HG02610 (cell line): ENCODE results near the gene CBLN1.

ENCODE experiments used
- ATAC-seq: cut with Tn5 transposase; IDR thresholded peaks from one replicate; pipeline ENCODE4 v1.9.1; 2021; ENCODE audit warnings: mild to moderate bottlenecking, moderate library complexity; ENCODE audit not compliant: unreplicated experiment

CBLN1 gene

GRCh38 chr16:49281480-49281842, at the start of gene CBLN1:
CBLN1 (minus strand) TSS chr16:49281838; CDS start chr16:49281465, 373 bp downstream.
- no peak for ATAC-seq

DNA sequence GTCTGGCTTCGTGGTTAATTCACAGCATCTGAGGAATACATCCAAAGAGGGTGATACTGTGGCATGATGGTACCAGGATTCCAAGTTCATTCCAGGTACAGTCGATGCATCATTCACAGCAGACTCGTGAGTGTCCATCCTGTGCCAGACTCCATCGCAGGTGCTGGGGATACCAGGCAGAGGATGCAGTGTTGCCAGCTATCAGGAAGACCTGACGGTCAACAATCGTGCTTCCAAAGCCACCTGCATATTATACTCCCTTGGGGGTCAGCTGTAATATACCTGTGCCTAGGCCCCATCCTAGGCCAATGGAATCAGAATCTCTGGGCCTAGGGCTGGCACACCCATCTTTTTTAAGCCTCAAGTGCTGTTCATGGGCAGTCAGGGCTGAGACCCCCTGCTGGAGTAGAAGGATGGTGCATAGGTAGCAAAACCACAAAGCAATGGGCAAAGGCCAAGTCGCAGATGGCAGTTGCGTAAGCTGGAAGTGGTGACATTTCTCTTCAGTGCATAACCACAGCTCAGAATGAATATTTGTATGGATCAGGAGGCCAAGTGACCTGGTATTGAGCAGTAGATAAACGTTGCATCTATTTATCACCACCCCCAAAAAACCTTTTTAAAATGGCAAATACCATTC, 49.0 kb upstream of the CBLN1 start:
- ATAC-seq = no peak

GRCh38 chr16:49328325-49328724, 46.7 kb upstream of the CBLN1 start:
- no peak for ATAC-seq

DNA sequence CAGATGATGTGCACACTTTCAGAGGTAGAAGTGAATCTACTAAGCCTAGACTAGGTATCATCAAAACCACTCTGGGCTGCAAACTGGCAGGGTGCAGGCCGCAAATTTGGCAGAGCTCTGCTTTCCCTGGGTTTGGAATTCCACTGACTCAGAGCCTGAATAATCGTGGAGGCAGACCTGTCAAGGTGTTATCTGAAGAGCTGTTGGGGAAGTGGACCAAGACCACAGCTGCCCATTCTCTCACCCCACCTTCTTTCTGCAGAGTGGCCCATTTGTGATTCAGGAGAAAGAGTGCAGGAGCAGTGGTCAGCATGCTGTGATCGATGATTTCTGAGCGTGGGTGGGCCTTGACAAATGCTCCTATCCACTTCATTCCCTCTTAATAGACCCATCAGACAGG, 45.8 kb upstream of the CBLN1 start:
- no peak for ATAC-seq

GRCh38 chr16:49324703-49325102, 43.1 kb upstream of the CBLN1 start:
- ATAC-seq = no peak

- ATAC-seq = no peak
Measured at GRCh38 chr16:49315602-49316001, 34.0 kb upstream of the CBLN1 start.

DNA sequence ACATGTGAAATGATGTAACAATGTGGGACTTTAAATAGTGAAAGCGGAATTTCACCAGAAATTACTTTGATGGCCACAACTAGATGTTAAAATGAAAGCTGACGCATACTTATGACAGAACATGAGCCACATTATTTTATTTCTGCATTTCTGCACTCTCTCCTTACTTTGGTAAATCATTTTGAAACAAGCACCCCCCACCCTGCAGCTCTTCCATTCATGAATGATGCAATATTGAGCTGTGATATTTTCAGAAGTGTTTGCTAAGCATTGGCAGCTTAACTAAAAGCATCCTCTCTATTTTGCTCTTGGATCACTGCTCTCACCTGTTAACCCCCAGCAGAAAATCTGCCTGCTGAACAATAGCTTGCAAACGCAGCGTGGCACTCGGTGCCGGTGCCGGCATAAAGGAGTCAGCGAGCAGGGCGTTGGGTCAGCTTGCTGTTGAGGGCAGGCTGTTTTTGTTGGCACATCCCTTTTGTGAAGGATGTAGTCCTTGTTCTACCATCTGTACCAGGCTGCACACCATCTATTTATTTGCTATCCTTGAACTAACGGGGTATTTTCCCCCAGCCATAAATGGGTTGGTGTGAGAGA, 30.8 kb upstream of the CBLN1 start:
- ATAC-seq = no peak

DNA sequence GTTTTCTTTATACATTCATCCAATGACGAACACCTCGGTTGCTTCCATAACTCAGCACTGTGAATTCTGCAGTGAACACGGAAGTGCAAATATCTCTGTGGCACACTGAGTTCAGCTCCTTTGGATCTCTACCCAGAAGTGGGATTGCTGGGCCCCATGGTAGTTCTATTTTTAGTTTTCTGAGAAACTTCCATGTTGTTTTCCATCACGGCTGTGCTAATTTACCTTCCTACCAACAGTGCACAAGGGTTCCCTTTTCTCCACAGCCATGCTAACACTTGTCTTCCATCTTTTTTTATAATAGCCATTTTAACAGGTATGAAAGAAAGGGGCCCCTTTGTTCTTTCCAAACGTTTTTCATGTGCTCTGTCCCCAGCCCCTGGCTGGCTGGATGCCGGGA, 30.2 kb upstream of the CBLN1 start:
- ATAC-seq = no peak

- no peak for ATAC-seq
Measured at GRCh38 chr16:49307176-49307575, 25.5 kb upstream of the CBLN1 start.

DNA sequence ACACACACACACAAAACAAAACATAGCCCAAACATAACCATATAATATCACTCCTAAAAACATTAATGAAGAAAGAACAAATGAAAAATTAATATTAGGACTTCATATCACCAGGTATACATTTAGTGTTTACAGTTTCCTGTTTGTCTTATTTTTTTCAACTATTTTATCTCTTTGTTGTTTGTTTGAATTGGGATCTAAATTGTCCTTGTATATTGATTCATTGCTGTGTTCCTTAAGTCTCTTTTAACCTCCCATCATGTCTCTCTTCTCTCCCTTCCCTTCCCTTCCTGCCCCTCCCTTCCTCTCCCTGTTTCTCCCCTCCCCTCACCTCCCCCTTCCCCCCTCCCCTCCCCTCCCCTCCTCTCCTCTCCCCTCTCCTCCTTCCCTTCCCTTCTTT, 23.8 kb upstream of the CBLN1 start:
- ATAC-seq = no peak

DNA sequence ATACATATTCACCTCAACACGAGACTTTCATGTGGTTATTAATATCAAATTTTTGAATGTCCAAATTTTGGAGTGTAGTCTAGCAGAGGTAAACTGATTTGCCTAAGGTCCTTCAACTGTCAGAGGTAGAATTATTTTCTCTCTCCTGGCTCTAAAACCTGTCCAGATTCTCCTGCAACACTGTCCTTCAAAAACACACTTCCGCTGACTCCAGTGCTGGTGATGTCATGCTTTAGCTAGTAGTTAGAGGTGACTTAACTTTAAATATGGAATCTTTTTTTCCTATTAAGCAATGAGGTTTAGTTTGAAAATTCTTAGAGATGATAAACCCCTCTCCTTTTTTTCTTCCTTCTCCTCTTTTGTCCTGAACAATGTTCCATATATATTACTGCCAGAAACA, 10.8 kb upstream of the CBLN1 start:
- no peak for ATAC-seq

GRCh38 chr16:49287572-49287971, 5.9 kb upstream of the CBLN1 start:
- ATAC-seq = no peak

DNA sequence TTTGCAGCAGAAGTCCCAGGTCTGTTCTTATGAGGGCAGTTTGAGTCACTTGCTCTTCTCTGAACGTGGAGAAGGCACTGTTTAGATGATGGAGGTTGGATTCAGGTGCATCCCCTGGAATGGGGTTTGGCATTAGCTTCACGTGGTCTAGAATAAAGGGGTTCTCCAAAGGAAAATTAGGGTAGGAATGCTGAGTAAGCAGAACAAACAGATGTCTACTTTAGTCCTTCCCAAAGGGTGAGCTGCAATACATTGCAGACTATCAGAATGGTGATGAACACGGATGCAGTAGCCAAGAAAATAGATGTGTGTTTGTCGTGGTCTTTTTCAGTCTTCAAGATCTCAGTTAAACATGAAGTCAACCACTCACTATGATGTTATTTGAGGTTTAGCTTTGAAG, 3.3 kb upstream of the CBLN1 start:
- no peak for ATAC-seq

DNA sequence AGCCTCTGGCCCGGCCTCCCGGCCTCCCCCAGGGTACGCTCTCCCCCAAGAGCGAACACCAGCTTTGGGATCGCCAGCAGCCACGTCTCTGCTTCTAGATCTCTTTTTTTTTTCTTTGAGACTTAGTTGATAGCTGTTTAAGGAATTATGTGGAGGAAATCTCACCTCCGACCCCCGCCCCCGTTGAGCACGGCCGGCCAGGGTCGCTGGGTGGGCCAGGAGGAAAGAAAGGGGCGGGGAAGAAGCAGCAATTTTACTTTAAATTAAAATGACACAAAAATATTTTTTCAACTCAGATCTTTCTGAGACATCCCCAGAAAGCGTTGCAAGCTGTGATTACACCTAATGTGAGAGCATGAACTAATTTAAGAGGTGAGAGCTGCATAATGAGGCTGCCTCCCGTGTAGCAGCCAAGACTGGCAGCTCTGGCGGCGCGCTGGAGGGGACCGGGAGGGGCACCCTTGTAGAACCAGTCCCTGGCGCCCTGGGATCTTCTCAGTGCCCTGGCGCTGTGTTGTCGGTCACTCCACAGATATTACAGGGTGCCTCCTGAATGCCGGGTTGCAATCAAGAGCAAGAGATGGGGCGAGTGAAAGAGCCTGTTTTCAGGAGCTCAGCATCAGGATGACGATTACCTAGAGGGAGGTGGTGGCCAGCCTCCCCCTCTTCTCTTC, 1.9 kb upstream of the CBLN1 start:
- no peak for ATAC-seq

DNA sequence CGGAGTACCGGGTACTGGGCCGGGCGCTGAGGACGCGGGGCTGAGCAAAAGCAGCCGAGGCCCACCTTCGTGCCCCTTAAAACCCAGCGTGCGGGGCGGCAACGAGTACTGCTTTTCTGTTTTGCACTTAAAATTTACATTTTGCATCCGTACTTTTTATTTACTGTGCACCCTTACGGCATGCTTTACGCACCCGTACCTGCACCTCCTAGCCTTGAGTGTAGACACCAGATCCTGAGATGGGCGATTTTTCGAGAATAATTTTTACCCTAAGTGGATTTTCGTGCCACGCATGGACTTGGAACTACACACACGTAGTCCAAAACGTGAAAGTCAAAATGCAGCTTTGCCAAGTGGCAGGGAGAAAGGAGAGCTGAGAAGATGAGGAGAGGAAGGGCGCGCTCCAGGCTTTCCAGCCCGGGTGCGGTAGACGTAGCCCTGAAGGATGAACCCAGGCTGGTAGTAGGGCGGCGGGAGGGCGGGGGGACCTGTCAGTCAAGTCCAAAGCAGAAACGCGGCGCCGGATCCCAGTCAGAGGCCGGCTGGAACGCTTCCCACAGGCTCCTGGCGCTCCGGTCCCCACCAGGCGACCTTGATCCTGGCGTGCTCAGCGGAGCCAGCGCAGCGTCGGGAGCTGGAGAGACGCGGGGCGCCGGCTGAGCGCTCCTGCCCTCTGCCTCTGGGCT, 1.2 kb upstream of the CBLN1 start:
- ATAC-seq = no peak

DNA sequence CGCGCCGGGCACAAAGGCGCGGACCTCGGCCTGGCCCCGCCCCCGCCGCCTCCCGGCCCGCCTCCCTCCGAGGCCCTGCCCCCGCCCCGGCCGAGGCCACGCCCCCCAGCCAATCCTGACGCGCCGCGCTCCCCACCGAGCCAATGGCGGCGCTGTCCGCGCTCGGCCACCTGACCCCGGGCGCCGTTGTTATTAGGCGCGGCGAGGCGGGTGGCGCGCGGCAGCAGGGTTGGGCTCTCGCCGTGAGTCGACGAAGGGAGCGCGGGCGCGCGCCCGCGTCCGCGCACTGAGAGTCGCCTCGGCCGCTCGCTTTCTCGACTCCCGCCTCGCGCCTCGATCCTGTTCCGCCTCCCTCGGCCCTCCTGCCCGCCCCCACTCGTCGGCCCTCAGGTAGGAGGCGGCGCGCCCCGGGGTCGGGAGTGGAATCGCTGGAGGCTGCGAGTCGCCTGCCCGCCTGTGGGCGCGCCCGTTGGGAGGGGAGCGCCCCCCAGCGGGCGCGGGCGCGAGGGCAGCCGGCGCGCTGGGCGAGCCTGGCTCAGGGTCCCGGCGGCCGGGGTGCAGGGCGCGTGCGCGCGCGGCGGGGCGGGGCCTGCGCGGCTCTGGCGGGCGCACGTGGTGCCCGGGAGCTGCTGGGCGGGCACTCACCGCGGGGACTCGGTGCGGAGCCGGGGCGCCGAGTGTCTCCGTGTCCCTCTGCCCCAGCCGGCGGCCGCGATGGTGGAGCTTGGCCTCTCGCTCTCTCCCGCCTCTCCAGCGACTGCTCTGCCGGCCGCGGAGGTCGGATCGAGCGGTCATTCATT, 405 bp upstream of the CBLN1 start:
- peak; percentile 70 for ATAC-seq

GRCh38 chr16:49280841-49281371, 732 bp downstream of the CBLN1 start:
- no peak for ATAC-seq

GRCh38 chr16:49280105-49280741, 1.4 kb downstream of the CBLN1 start:
- no peak for ATAC-seq

DNA sequence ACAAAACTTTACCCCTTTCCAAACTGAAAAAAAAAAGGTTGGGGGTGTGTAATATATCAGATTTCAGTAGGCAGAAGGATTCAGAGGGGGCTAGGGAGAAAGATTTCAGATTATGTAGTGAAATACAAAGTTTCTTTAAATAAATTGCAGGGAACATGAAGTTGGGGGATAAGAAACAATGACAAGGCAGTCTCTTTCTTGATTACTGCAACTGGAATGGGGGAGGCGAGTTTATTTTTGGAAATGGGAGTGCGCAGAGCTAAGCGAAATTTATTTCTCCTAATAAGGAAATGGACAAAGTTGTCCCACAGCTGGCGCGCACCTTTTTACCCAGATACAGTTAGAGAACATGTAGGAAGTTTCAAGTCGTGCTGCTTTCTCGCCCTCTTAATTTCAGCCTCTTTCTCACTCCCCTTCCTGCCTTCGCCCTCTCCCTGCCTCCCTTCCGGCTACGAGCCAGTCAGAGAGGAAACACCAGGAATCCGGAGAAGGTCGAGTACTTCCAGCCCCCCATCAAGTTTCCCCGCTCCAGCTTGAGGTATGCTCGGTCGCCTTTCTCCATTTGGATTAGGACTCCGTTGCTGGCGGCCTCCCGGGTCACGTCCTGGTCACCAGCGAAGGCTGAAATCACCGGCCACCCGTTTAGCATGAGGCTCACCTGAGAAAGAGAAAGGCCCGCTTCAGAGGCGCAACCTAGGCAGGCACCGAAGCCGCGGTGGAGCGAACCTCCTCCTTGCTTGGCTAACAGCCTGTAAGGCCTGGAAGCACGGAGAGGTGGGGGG, 2.5 kb downstream of the CBLN1 start:
- no peak for ATAC-seq

- ATAC-seq = no peak
Measured at GRCh38 chr16:49278567-49278827, 3.1 kb downstream of the CBLN1 start.
